CD4-positive, alpha-beta memory T cell (primary cell): Measurements from ENCODE around the gene KIAA1755. TPM values are rescaled to one million over a fixed set of nuclear protein-coding genes. Genes with fewer than 3 reads are reported as not detected.

Source experiments
- CTCF ChIA-PET: fragments of 350-600 bp; sonication (Branson Sonifier 250); formaldehyde crosslinking; loops from one replicate; lab custom pipeline; 2021; ENCODE audit warnings: inconsistent platforms; ENCODE audit not compliant: partially characterized antibody; lab: Charles Lee
- POLR2A ChIA-PET: fragments of 350-600 bp; sonication (Branson Sonifier 250); formaldehyde crosslinking; loops from one replicate; lab custom pipeline; 2021; ENCODE audit not compliant: partially characterized antibody; lab: Charles Lee
- DNase-seq, 5 donors: peaks; one replicate each; pipeline versions ENCODE4 v3.0.0 to v3.0.0-alpha.2; 2020 to 2022; ENCODE audit warnings: mixed read lengths in 1 of 5
- H3K27ac ChIP-seq: one replicate; pipeline ENCODE4 v1.7.0; 2013; ENCODE audit warnings: low read depth, low read length
- H3K27me3 ChIP-seq: 2 replicates; pipeline ENCODE4 v1.7.0; 2013; ENCODE audit warnings: mild to moderate bottlenecking, low read length, moderate library complexity; ENCODE audit not compliant: insufficient read depth
- H3K36me3 ChIP-seq: 2 replicates; pipeline ENCODE4 v1.7.0; 2013; ENCODE audit warnings: mild to moderate bottlenecking, low read length, moderate library complexity; ENCODE audit not compliant: insufficient read depth
- H3K4me1 ChIP-seq: 2 replicates; pipeline ENCODE4 v1.7.0; 2013; ENCODE audit warnings: mild to moderate bottlenecking, low read length, moderate library complexity; ENCODE audit not compliant: insufficient read depth
- H3K4me3 ChIP-seq, 2 donors: one replicate each; pipeline ENCODE4 v1.7.0; 2013; ENCODE audit warnings: low read length in 2 of 2, mild to moderate bottlenecking in 1 of 2
- H3K9me3 ChIP-seq, 2 donors: one replicate each; pipeline ENCODE4 v1.7.0; 2013; ENCODE audit warnings: low read length in 2 of 2, control low read depth in 1 of 2; ENCODE audit not compliant: control insufficient read depth in 1 of 2
- H3K27ac Mint-ChIP-seq, 7 donors: one replicate each; pipeline ENCODE4 v1.8.0; 2020 to 2021; ENCODE audit warnings: mixed read lengths in 7 of 7, mild to moderate bottlenecking in 6 of 7, inconsistent platforms in 3 of 7, moderate library complexity in 3 of 7
- H3K27me3 Mint-ChIP-seq, 2 donors: one replicate each; pipeline ENCODE4 v1.8.0; 2020 to 2021; ENCODE audit warnings: mixed read lengths in 2 of 2
- H3K36me3 Mint-ChIP-seq, 2 donors: one replicate each; pipeline ENCODE4 v1.8.0; 2020 to 2021; ENCODE audit warnings: mixed read lengths in 2 of 2, inconsistent platforms in 1 of 2, mild to moderate bottlenecking in 1 of 2
- H3K4me1 Mint-ChIP-seq, 4 donors: one replicate each; pipeline ENCODE4 v1.8.0; 2020 to 2021; ENCODE audit warnings: mixed read lengths in 4 of 4, mild to moderate bottlenecking in 1 of 4
- H3K4me3 Mint-ChIP-seq, 8 donors: one replicate each; pipeline ENCODE4 v1.8.0; 2020 to 2021; ENCODE audit warnings: mixed read lengths in 8 of 8, mild to moderate bottlenecking in 7 of 8, moderate library complexity in 6 of 8, inconsistent platforms in 3 of 8
- H3K9me3 Mint-ChIP-seq, 8 donors: one replicate each; pipeline ENCODE4 v1.8.0; 2020 to 2021; ENCODE audit warnings: mixed read lengths in 8 of 8, mild to moderate bottlenecking in 5 of 8, inconsistent platforms in 3 of 8, moderate library complexity in 1 of 8
- intact Hi-C: fragments of 100-400 bp; cut with micrococcal nuclease; formaldehyde crosslinking; loops from one replicate; pipeline ENCODE4 v1.15.1; 2023
- polyA plus RNA-seq, 2 donors: library from polyadenylated mRNA; unstranded; fragments of 300-500 nt; fragmentation: Illumina TruSeq; gene quantifications; one replicate each; pipeline ENCODE4 v1.2.3, GENCODE V29; 2021
- total RNA-seq, 2 experiments: library from RNA; stranded (reverse); gene quantifications; one replicate each; pipeline ENCODE4 v1.2.3, GENCODE V29; 2021

KIAA1755 gene
- total RNA-seq, result not detected
- polyA plus RNA-seq, result not detected

- H3K36me3 ChIP-seq, result no peaks in the 10 kb centered on the region
- DNase-seq, result no peak
- Mint-ChIP-seq H3K27ac (peak within 1 kb of the TSS in 1 of 7 donors; percentile 8), H3K9me3 (peaks cover 0 to 1% (median 0%) of the 10 kb centered on the region in 8 donors), H3K36me3 (no peaks in the 10 kb centered on the region), H3K4me3 (peak within 1 kb of the TSS in 2 of 8 donors; percentile 7), H3K4me1 (peaks cover 0 to 5% (median 4%) of the 10 kb centered on the region in 4 donors), H3K27me3 (peaks cover 34 to 41% of the 10 kb centered on the region in 2 donors)
- no peaks in the 10 kb centered on the region for H3K9me3 ChIP-seq
- intact Hi-C loops, result no loop called here
- ChIA-PET CTCF (no interaction called here), POLR2A (no interaction called here)
- H3K27ac ChIP-seq, result no peak within 1 kb of the TSS
- H3K4me3 ChIP-seq, result no peak within 1 kb of the TSS
- H3K4me1 ChIP-seq, result no peaks in the 10 kb centered on the region
- peaks cover 11% of the 10 kb centered on the region for H3K27me3 ChIP-seq
Measured at GRCh38 chr20:38260378-38261053, at the start of gene KIAA1755. Gene KIAA1755 (minus strand): TSS chr20:38260735. CDS start chr20:38260500, 235 bp downstream.

GRCh38 chr20:38308447-38308846 is 47.9 kb upstream of the KIAA1755 start:
- peaks cover 26 to 40% of the 10 kb centered on the region in 2 donors for H3K27me3 Mint-ChIP-seq
- H3K4me3 Mint-ChIP-seq, result no peak overlapping the region
- peaks cover 5 to 15% (median 9%) of the 10 kb centered on the region in 4 donors for H3K4me1 Mint-ChIP-seq
- H3K27ac ChIP-seq, result no peak overlapping the region
- H3K4me1 ChIP-seq, result peaks cover 11% of the 10 kb centered on the region
- H3K27me3 ChIP-seq, result peaks cover 14% of the 10 kb centered on the region
- no peaks in the 10 kb centered on the region for H3K9me3 ChIP-seq
- ChIA-PET CTCF (no interaction called here), POLR2A (no interaction called here)
- H3K36me3 ChIP-seq, result no peaks in the 10 kb centered on the region
- H3K36me3 Mint-ChIP-seq, result no peaks in the 10 kb centered on the region
- no peak overlapping the region for H3K4me3 ChIP-seq
- no peak for DNase-seq
- intact Hi-C loops, result no loop called here
- H3K27ac Mint-ChIP-seq, result no peak overlapping the region
- H3K9me3 Mint-ChIP-seq, result peaks cover 0 to 6% (median 0%) of the 10 kb centered on the region in 8 donors

GRCh38 chr20:38308047-38308438 is 47.5 kb upstream of the KIAA1755 start:
- peaks cover 11% of the 10 kb centered on the region for H3K4me1 ChIP-seq
- peaks cover 14% of the 10 kb centered on the region for H3K27me3 ChIP-seq
- CTCF ChIA-PET, result no interaction called here
- Mint-ChIP-seq H3K4me1 (peaks cover 9 to 19% (median 13%) of the 10 kb centered on the region in 4 donors), H3K27ac (no peak overlapping the region), H3K27me3 (peaks cover 31 to 44% of the 10 kb centered on the region in 2 donors), H3K9me3 (peaks cover 0 to 6% (median 0%) of the 10 kb centered on the region in 8 donors), H3K36me3 (no peaks in the 10 kb centered on the region), H3K4me3 (no peak overlapping the region)
- H3K36me3 ChIP-seq, result no peaks in the 10 kb centered on the region
- H3K27ac ChIP-seq, result no peak overlapping the region
- H3K4me3 ChIP-seq, result no peak overlapping the region
- H3K9me3 ChIP-seq, result no peaks in the 10 kb centered on the region
- intact Hi-C loops, result no loop called here
- POLR2A ChIA-PET, result no interaction called here
- no peak for DNase-seq

- peaks cover 0 to 3% (median 0%) of the 10 kb centered on the region in 8 donors for H3K9me3 Mint-ChIP-seq
- H3K4me3 Mint-ChIP-seq, result no peak overlapping the region
- no peaks in the 10 kb centered on the region for H3K9me3 ChIP-seq
- CTCF ChIA-PET, result no interaction called here
- H3K27me3 ChIP-seq, result peaks cover 14% of the 10 kb centered on the region
- H3K36me3 Mint-ChIP-seq, result no peaks in the 10 kb centered on the region
- no peak overlapping the region for H3K27ac Mint-ChIP-seq
- H3K27ac ChIP-seq, result no peak overlapping the region
- peaks cover 9 to 19% (median 14%) of the 10 kb centered on the region in 4 donors for H3K4me1 Mint-ChIP-seq
- no peak overlapping the region for H3K4me3 ChIP-seq
- intact Hi-C loops, result no loop called here
- H3K36me3 ChIP-seq, result no peaks in the 10 kb centered on the region
- peaks cover 11% of the 10 kb centered on the region for H3K4me1 ChIP-seq
- DNase-seq, result no peak
- peaks cover 34 to 47% of the 10 kb centered on the region in 2 donors for H3K27me3 Mint-ChIP-seq
- POLR2A ChIA-PET, result no interaction called here
Measured at GRCh38 chr20:38307371-38308046, 47.0 kb upstream of the KIAA1755 start.

GRCh38 chr20:38306379-38306778 is 45.8 kb upstream of the KIAA1755 start:
- intact Hi-C loops, result no loop called here
- no peak overlapping the region for H3K27ac ChIP-seq
- Mint-ChIP-seq H3K27me3 (peaks cover 36 to 50% of the 10 kb centered on the region in 2 donors), H3K4me3 (no peak overlapping the region), H3K36me3 (no peaks in the 10 kb centered on the region), H3K4me1 (peaks cover 9 to 19% (median 14%) of the 10 kb centered on the region in 4 donors), H3K27ac (no peak overlapping the region), H3K9me3 (peaks cover 0 to 3% (median 0%) of the 10 kb centered on the region in 8 donors)
- H3K27me3 ChIP-seq, result peaks cover 14% of the 10 kb centered on the region
- no peaks in the 10 kb centered on the region for H3K9me3 ChIP-seq
- H3K36me3 ChIP-seq, result no peaks in the 10 kb centered on the region
- ChIA-PET CTCF (no interaction called here), POLR2A (no interaction called here)
- peaks cover 11% of the 10 kb centered on the region for H3K4me1 ChIP-seq
- no peak for DNase-seq
- H3K4me3 ChIP-seq, result no peak overlapping the region

GRCh38 chr20:38305541-38305940 is 45.0 kb upstream of the KIAA1755 start:
- H3K9me3 ChIP-seq, result no peaks in the 10 kb centered on the region
- Mint-ChIP-seq H3K4me1 (peaks cover 9 to 19% (median 14%) of the 10 kb centered on the region in 4 donors), H3K4me3 (no peak overlapping the region), H3K36me3 (no peaks in the 10 kb centered on the region), H3K9me3 (peaks cover 0 to under 1% (median 0%) of the 10 kb centered on the region in 8 donors), H3K27me3 (peaks cover 30 to 49% of the 10 kb centered on the region in 2 donors), H3K27ac (no peak overlapping the region)
- no peak overlapping the region for H3K4me3 ChIP-seq
- no peaks in the 10 kb centered on the region for H3K36me3 ChIP-seq
- CTCF ChIA-PET, result no interaction called here
- intact Hi-C loops, result no loop called here
- H3K4me1 ChIP-seq, result peaks cover 11% of the 10 kb centered on the region
- H3K27ac ChIP-seq, result no peak overlapping the region
- no peak for DNase-seq
- peaks cover 14% of the 10 kb centered on the region for H3K27me3 ChIP-seq
- POLR2A ChIA-PET, result no interaction called here

GRCh38 chr20:38304845-38305447 is 44.4 kb upstream of the KIAA1755 start:
- no peak overlapping the region for H3K27ac Mint-ChIP-seq
- CTCF ChIA-PET, result no interaction called here
- H3K27ac ChIP-seq, result no peak overlapping the region

More at GRCh38 chr20:38304845-38305447, 44.4 kb upstream of the KIAA1755 start:
- no peak overlapping the region for H3K4me3 ChIP-seq
- Mint-ChIP-seq H3K9me3 (no peaks in the 10 kb centered on the region), H3K27me3 (peaks cover 27 to 47% of the 10 kb centered on the region in 2 donors), H3K4me1 (peaks cover 9 to 19% (median 14%) of the 10 kb centered on the region in 4 donors), H3K36me3 (no peaks in the 10 kb centered on the region), H3K4me3 (no peak overlapping the region)
- no peak for DNase-seq
- intact Hi-C loops, result no loop called here
- POLR2A ChIA-PET, result no interaction called here
- peaks cover 11% of the 10 kb centered on the region for H3K4me1 ChIP-seq
- H3K36me3 ChIP-seq, result no peaks in the 10 kb centered on the region
- H3K9me3 ChIP-seq, result no peaks in the 10 kb centered on the region
- H3K27me3 ChIP-seq, result peaks cover 14% of the 10 kb centered on the region
